NB4 (cell line): ENCODE results near the gene POLR2E.

Source experiments
- CTCF ChIP-seq: IDR thresholded peaks from one replicate; pipeline ENCODE4 v1.5.1; 2012; ENCODE audit warnings: low read depth, low read length
- POLR2A ChIP-seq: IDR thresholded peaks from 2 replicates; pipeline ENCODE4 v1.6.1; 2011; ENCODE audit warnings: mild to moderate bottlenecking; ENCODE audit not compliant: insufficient read length; ENCODE audit errors: extremely low read depth

GRCh38 chr19:1042689-1043511, 52.3 kb downstream of the POLR2E start:
- TF ChIP-seq CTCF (no peak), POLR2A (no peak)
